Small intestine (tissue), 7 donors: ENCODE results near the gene DDB1. TPM values are rescaled to one million over a fixed set of nuclear protein-coding genes. Genes with fewer than 3 reads are reported as not detected.

Experiments used
- DNase-seq, 2 donors: peaks; one replicate each; pipeline versions ENCODE4 v3.0.0 to v3.0.0-alpha.2; 2013
- FAIRE-seq: peaks from 2 replicates; lab custom pipeline; 2012; peaks lifted over from hg19 to GRCh38; lab: Jason Lieb, UNC
- H3K27ac ChIP-seq, 3 donors: one replicate each; pipeline ENCODE4 v1.5.1; 2013; ENCODE audit warnings: low read length in 2 of 3, mild to moderate bottlenecking in 2 of 3, control low read depth in 1 of 3, inconsistent platforms in 1 of 3, low read depth in 1 of 3, moderate library complexity in 1 of 3
- H3K27me3 ChIP-seq, 3 donors: one replicate each; pipeline ENCODE4 v1.6.1; 2013; ENCODE audit warnings: low read length in 3 of 3, inconsistent platforms in 1 of 3; ENCODE audit not compliant: control insufficient read depth in 3 of 3, insufficient read depth in 3 of 3
- H3K36me3 ChIP-seq, 3 donors: one replicate each; pipeline ENCODE4 v1.6.1; 2013; ENCODE audit warnings: low read length in 3 of 3, inconsistent platforms in 1 of 3, low read depth in 1 of 3, mild to moderate bottlenecking in 1 of 3, moderate library complexity in 1 of 3; ENCODE audit not compliant: control insufficient read depth in 3 of 3, insufficient read depth in 2 of 3
- H3K4me1 ChIP-seq, 3 donors: one replicate each; pipeline ENCODE4 v1.6.1; 2013; ENCODE audit warnings: low read length in 2 of 3, inconsistent platforms in 1 of 3, low read depth in 1 of 3, mild to moderate bottlenecking in 1 of 3, moderate library complexity in 1 of 3; ENCODE audit not compliant: control insufficient read depth in 3 of 3, insufficient read depth in 2 of 3
- H3K4me3 ChIP-seq, 3 donors: one replicate each; pipeline ENCODE4 v1.5.1; 2013; ENCODE audit warnings: low read length in 3 of 3, control low read depth in 1 of 3, inconsistent platforms in 1 of 3, low read depth in 1 of 3, mild to moderate bottlenecking in 1 of 3, moderate library complexity in 1 of 3
- H3K9me3 ChIP-seq, 2 donors: one replicate each; pipeline ENCODE4 v1.6.1; 2013; ENCODE audit warnings: low read depth in 1 of 2, low read length in 1 of 2; ENCODE audit not compliant: control insufficient read depth in 2 of 2, insufficient read depth in 1 of 2
- WGBS, 3 donors: extraction: QIAGEN DNeasy Blood & Tissue Kit; methylation state at CpG; one replicate each; pipeline ENCODE4 v1.1.7; 2013; 5-methylcytosine and 5-hydroxymethylcytosine counted together
- polyA plus RNA-seq, 4 donors: library from polyadenylated mRNA; stranded (reverse) in 3 of 4; unstranded in 1 of 4; fragments of 200-250 nt in 3 of 4; fragments of 120-200 nt in 1 of 4; gene quantifications; one replicate each; pipeline versions ENCODE4 v1.2.1 to v1.2.3, GENCODE V29; 2013
- donor health status: healthy with polysubstance abuse.
- donor health status: control.
- donor health status: control.
- donor health status: Bipolar disorder and iron deficiency.
- donor health status: healthy.

DDB1 gene
- polyA plus RNA-seq, 4 donors, result 137 to 165 (median 153) TPM

DNA sequence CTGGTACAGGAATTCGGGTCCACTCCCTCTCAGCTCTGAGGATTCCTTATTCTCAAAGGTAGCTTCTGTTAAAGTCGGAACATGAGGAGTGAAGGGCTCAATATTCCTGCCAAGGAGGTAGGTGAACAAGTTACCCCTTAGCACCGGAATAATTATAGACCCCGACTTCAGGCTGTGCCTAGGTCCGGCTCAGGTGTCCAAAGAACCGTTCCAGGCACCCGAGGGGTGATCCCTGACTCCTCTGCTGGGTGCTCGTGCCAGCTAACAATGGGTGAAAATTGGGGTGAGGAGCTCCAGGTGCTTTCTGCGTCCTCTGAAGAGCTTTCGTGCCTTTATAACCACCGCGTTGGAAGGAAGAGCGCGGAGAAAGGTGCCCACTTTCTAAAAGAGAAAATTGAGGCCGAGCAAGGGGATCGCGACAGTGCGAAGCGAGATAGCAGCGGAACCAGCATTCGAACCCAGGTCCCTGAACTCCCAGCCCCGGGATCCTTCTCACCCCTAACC is 28.4 kb upstream of the DDB1 start:
- no peaks in the 10 kb centered on the region for H3K27me3 ChIP-seq
- WGBS, 3 donors, result 2% methylated on average over 18 to 22 of the region's 22 CpGs
- H3K27ac ChIP-seq, result peak overlapping the region; percentile 95 to 100 (median 97)
- DNase-seq, result no peak
- H3K4me3 ChIP-seq, result peak overlapping the region; percentile 66 to 79 (median 77)
- H3K9me3 ChIP-seq, result no peaks in the 10 kb centered on the region
- H3K36me3 ChIP-seq, result peaks cover 3 to 27% (median 4%) of the 10 kb centered on the region in 3 donors
- no peak for FAIRE-seq
- peaks cover 4 to 30% (median 6%) of the 10 kb centered on the region in 3 donors for H3K4me1 ChIP-seq

DNA sequence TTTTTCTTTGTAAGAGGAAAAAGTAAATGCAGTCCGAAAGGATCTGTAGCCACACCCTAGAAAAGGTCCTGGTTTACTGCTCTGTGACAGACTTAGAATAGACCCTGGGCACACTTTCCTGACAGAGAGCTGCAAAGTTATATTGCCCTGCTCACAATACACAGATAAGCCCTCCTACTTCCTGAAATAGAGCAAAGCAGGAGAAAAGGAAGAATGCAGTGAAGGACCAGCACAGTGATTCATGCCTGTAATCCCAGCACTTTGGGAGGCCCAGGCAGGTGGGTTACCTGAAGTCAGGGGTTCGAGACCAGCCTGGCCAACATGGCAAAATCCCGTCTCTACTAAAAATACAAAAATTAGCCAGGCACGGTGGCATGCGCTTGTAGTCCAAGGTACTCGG is 26.6 kb upstream of the DDB1 start:
- FAIRE-seq (no peak), DNase-seq (peak; percentile 84)
- peaks cover 4 to 30% (median 6%) of the 10 kb centered on the region in 3 donors for H3K4me1 ChIP-seq
- H3K27ac ChIP-seq, result peak overlapping the region in 2 of 3 donors; percentile 36 to 75
- H3K9me3 ChIP-seq, result no peaks in the 10 kb centered on the region
- peaks cover 0 to 19% (median 5%) of the 10 kb centered on the region in 3 donors for H3K36me3 ChIP-seq
- no peak overlapping the region for H3K4me3 ChIP-seq
- no peaks in the 10 kb centered on the region for H3K27me3 ChIP-seq
- WGBS, 3 donors, result 24 to 57% (median 40%) methylated on average over 6 of the region's 6 CpGs

- no peak for FAIRE-seq
- Histone ChIP-seq H3K4me1 (peaks cover 6 to 25% (median 7%) of the 10 kb centered on the region in 3 donors), H3K4me3 (no peak overlapping the region), H3K9me3 (no peaks in the 10 kb centered on the region), H3K36me3 (peaks cover 0 to 23% (median 3%) of the 10 kb centered on the region in 3 donors), H3K27me3 (no peaks in the 10 kb centered on the region), H3K27ac (no peak overlapping the region)
- DNase-seq, result no peak
- 94 to 95% (median 95%) methylated on average over 11 of the region's 11 CpGs for WGBS, 3 donors
Measured at GRCh38 chr11:61358566-61358965, 25.7 kb upstream of the DDB1 start.

DNA sequence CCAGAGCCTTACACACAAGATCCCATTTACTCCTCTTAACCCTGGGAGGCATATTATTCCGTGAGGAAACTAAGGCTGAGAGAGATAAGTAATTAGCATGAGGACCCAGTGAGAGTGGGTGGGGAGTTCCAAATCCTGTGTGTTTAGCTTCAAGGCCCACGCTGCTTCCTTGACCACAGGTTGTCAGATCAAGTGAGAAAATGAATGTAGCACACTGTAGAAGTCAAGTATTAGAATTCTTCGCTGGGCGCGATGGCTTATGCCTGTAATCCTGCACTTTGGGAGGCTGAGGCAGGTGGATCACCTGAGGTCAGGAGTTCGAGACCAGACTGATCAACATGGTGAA is 25.0 kb upstream of the DDB1 start:
- 88 to 94% (median 89%) methylated on average over 6 of the region's 6 CpGs for WGBS, 3 donors
- FAIRE-seq (no peak), DNase-seq (no peak)
- Histone ChIP-seq H3K9me3 (no peaks in the 10 kb centered on the region), H3K27ac (no peak overlapping the region), H3K27me3 (no peaks in the 10 kb centered on the region), H3K36me3 (peaks cover 0 to 30% (median 3%) of the 10 kb centered on the region in 3 donors), H3K4me1 (peaks cover 0 to 21% (median 5%) of the 10 kb centered on the region in 3 donors), H3K4me3 (no peak overlapping the region)

GRCh38 chr11:61357233-61357893 is 24.5 kb upstream of the DDB1 start:
- FAIRE-seq, result no peak

GRCh38 chr11:61356706-61357105 is 23.8 kb upstream of the DDB1 start:
- DNase-seq, result no peak
- no peak for FAIRE-seq

More at GRCh38 chr11:61357233-61357893, 24.5 kb upstream of the DDB1 start:
- Histone ChIP-seq H3K36me3 (peaks cover 0 to 32% (median 3%) of the 10 kb centered on the region in 3 donors), H3K27me3 (no peaks in the 10 kb centered on the region), H3K4me3 (no peak overlapping the region), H3K9me3 (no peaks in the 10 kb centered on the region), H3K27ac (no peak overlapping the region), H3K4me1 (peaks cover 0 to 21% (median 5%) of the 10 kb centered on the region in 3 donors)
- no peak for DNase-seq
- 86 to 88% (median 87%) methylated on average over 9 of the region's 9 CpGs for WGBS, 3 donors

GRCh38 chr11:61354208-61354607 is 21.3 kb upstream of the DDB1 start:
- peaks cover 3 to 60% (median 9%) of the 10 kb centered on the region in 3 donors for H3K36me3 ChIP-seq
- 63 to 82% (median 69%) methylated on average over 2 of the region's 2 CpGs for WGBS, 3 donors

More at GRCh38 chr11:61356706-61357105, 23.8 kb upstream of the DDB1 start:
- Histone ChIP-seq H3K9me3 (no peaks in the 10 kb centered on the region), H3K27me3 (no peaks in the 10 kb centered on the region), H3K4me3 (no peak overlapping the region), H3K36me3 (peaks cover under 1 to 39% (median 4%) of the 10 kb centered on the region in 3 donors), H3K27ac (no peak overlapping the region), H3K4me1 (peaks cover 0 to 21% (median 5%) of the 10 kb centered on the region in 3 donors)
- 83 to 98% (median 89%) methylated on average over 4 of the region's 4 CpGs for WGBS, 3 donors

GRCh38 chr11:61353131-61354067 is 20.5 kb upstream of the DDB1 start:
- H3K27me3 ChIP-seq, result no peaks in the 10 kb centered on the region
- H3K4me1 ChIP-seq, result peaks cover 0 to 12% (median 3%) of the 10 kb centered on the region in 3 donors
- peak in 1 of 2 donors; percentile 89 for DNase-seq
- peak overlapping the region in 1 of 3 donors; percentile 69 for H3K27ac ChIP-seq
- H3K36me3 ChIP-seq, result peaks cover 8 to 68% (median 9%) of the 10 kb centered on the region in 3 donors
- no peaks in the 10 kb centered on the region for H3K9me3 ChIP-seq
- 56 to 74% (median 66%) methylated on average over 15 of the region's 15 CpGs for WGBS, 3 donors
- no peak overlapping the region for H3K4me3 ChIP-seq
- no peak for FAIRE-seq

More at GRCh38 chr11:61354208-61354607, 21.3 kb upstream of the DDB1 start:
- DNase-seq (no peak), FAIRE-seq (no peak)
- H3K4me3 ChIP-seq, result no peak overlapping the region
- peak overlapping the region in 1 of 3 donors; percentile 69 for H3K27ac ChIP-seq
- no peaks in the 10 kb centered on the region for H3K9me3 ChIP-seq
- peaks cover 0 to 18% (median 3%) of the 10 kb centered on the region in 3 donors for H3K4me1 ChIP-seq
- H3K27me3 ChIP-seq, result no peaks in the 10 kb centered on the region
